ENCODE data around the gene PDIA3.

GRCh38 chr15:43795197-43795596 lies 49.0 kb downstream of the PDIA3 start:
- TF ChIP-seq CTCF (IDR thresholded peaks at IDR 0.05; ENCODE audit: insufficient read depth, low read depth, low read length) (no peak), EZH2 (IDR thresholded peaks at IDR 0.05; ENCODE audit: insufficient read depth, low read length) (no peak)
